ENCODE measurements around the gene MT3. TPM values are rescaled to one million over a fixed set of nuclear protein-coding genes. Genes with fewer than 3 reads are reported as not detected.

The MT3 gene
- total RNA-seq, 1 donor from 2014 or later: not detected

DNA sequence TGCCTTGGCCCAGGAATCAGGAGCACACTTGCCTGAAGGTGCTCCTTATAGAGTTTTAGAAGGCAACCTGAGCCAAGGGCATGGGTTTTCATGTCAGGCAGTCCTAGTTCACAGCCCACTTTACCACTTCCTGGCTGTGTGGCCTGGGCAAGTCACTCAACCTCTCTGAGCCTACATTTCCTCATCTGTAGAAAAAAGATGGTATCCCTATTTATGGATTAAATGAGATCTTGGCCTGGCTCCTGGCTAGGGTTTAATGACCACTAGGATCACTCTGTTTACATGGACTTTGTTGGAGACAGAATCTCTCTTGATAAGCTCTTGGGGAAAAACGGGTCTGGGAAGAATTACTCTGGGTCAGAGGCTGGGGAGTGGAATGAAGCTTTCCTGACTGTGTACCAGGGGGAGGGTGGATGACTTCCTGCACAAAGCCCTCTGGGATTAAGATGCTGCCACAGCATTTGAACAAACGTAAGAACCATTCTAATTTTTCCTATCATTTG lies 21.3 kb downstream of the MT3 start:
- H3K36me3 Mint-ChIP-seq: no peaks in the 10 kb centered on the region
- H3K27ac Mint-ChIP-seq: no peak overlapping the region
- H3K27me3 Mint-ChIP-seq (ENCODE audit: low read depth): peaks cover 36% of the 10 kb centered on the region
- TF ChIP-seq, protein P1, sequence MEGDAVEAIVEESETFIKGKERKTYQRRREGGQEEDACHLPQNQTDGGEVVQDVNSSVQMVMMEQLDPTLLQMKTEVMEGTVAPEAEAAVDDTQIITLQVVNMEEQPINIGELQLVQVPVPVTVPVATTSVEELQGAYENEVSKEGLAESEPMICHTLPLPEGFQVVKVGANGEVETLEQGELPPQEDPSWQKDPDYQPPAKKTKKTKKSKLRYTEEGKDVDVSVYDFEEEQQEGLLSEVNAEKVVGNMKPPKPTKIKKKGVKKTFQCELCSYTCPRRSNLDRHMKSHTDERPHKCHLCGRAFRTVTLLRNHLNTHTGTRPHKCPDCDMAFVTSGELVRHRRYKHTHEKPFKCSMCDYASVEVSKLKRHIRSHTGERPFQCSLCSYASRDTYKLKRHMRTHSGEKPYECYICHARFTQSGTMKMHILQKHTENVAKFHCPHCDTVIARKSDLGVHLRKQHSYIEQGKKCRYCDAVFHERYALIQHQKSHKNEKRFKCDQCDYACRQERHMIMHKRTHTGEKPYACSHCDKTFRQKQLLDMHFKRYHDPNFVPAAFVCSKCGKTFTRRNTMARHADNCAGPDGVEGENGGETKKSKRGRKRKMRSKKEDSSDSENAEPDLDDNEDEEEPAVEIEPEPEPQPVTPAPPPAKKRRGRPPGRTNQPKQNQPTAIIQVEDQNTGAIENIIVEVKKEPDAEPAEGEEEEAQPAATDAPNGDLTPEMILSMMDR (IDR thresholded peaks at IDR 0.05; ENCODE audit: unreplicated experiment): no peak
- peak overlapping the region; percentile 23 for H3K4me3 Mint-ChIP-seq
- H3K9me3 Mint-ChIP-seq: no peaks in the 10 kb centered on the region
- peaks cover 42% of the 10 kb centered on the region for H3K4me1 Mint-ChIP-seq
- no peak for DNase-seq (ENCODE audit: low spot score in 2 of 2, unreplicated experiment in 2 of 2)

DNA sequence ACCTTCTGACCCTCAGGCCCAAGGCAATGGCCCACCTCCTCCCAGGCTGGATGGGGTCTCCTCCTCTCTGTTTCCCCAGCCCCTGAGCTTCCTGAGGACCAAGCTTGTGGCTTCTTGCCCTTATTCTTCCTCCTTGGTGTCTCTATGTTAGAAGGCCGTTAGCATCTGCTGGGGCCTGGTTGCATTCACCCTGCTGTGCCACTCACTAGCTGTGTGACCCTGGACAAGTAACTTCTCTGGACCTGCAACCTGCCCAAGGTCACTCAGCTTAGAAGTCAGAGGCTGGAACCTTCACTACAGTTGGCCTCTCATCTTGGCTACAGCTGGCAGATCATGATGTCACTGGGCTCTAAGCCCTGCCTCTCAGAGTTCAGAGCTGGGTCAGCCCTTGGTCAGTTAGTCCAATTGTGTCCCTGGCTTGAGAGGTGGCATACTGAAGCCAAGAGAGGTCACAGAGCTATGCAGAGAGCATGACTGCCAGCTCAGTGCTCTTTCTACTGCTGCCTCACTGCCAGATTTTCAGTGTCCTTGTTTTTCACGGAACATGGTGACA lies 22.0 kb downstream of the MT3 start:
- no peaks in the 10 kb centered on the region for H3K36me3 Mint-ChIP-seq
- peaks cover 39% of the 10 kb centered on the region for H3K27me3 Mint-ChIP-seq (ENCODE audit: low read depth)
- H3K4me1 Mint-ChIP-seq: peaks cover 42% of the 10 kb centered on the region
- H3K4me3 Mint-ChIP-seq: no peak overlapping the region
- DNase-seq (ENCODE audit: low spot score in 2 of 2, unreplicated experiment in 2 of 2): no peak
- H3K9me3 Mint-ChIP-seq: no peaks in the 10 kb centered on the region
- no peak overlapping the region for H3K27ac Mint-ChIP-seq
- TF ChIP-seq, protein P1 (IDR thresholded peaks at IDR 0.05; ENCODE audit: unreplicated experiment): no peak

DNA sequence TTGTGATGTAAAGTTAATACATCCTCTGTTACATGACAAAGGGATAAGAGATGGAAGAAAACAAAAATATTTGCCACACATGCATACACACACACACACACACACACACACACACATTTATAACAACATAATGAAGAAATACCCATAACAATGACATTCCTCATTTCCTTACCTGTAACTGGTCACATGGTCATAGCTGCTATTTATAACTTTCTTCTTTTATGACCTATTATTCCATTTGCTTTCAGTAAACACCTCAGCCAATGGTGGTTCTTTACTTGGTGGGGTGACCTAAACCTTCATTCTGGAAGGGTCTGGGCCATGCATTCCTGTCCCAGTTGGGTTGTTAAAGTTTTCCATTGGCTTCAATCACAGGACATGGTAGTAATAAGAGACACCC lies 24.4 kb downstream of the MT3 start:
- TF ChIP-seq, protein P1 (IDR thresholded peaks at IDR 0.05; ENCODE audit: unreplicated experiment): no peak
- Mint-ChIP-seq H3K27ac (no peak overlapping the region), H3K27me3 (ENCODE audit: low read depth) (peaks cover 59% of the 10 kb centered on the region), H3K4me3 (no peak overlapping the region), H3K4me1 (peaks cover 28% of the 10 kb centered on the region), H3K9me3 (no peaks in the 10 kb centered on the region), H3K36me3 (no peaks in the 10 kb centered on the region)
- no peak for DNase-seq (ENCODE audit: low spot score in 2 of 2, unreplicated experiment in 2 of 2)

DNA sequence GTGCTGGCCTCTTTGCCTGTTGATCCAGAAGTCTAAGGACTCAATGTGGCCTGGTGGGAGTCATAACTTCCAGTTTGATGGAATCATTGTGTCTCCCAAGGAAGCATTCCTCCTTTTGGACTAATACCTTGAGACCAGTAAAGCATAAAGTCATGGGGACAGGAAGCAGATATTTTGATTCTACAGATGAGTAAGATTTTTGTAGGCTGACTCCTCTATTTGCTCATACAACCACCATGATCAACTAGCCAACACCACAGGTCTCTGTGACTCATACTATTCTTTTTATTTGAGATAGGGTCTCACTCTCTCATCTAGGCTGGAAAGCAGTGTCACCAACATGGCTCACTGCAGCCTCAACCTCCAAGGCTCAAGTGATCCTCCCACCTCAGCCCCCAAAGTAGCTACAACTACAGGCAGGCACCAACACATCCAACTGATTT lies 25.2 kb downstream of the MT3 start:
- DNase-seq (ENCODE audit: low spot score in 2 of 2, unreplicated experiment in 2 of 2): no peak
- H3K36me3 Mint-ChIP-seq: no peaks in the 10 kb centered on the region
- no peak overlapping the region for H3K4me3 Mint-ChIP-seq
- TF ChIP-seq, protein P1 (IDR thresholded peaks at IDR 0.05; ENCODE audit: unreplicated experiment): no peak
- H3K4me1 Mint-ChIP-seq: peaks cover 19% of the 10 kb centered on the region
- peaks cover 58% of the 10 kb centered on the region for H3K27me3 Mint-ChIP-seq (ENCODE audit: low read depth)
- no peaks in the 10 kb centered on the region for H3K9me3 Mint-ChIP-seq
- no peak overlapping the region for H3K27ac Mint-ChIP-seq

DNA sequence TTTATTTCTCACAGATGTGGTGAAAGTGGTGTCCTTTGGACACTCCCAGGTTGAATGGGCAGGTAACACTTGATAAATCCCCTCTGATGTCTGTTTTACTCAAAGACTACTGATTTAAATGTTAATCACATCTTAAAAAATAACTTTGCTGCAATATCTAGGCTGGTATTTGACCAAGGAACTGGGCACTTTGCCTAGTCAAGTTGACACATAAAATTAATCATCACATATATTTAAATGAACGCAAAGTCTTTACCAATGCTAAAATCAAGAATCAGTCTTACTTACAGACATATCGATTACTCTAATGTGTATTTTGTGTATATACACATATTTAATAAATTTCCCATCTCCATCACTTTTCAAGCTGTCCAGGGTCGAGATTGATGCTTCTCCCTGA lies 26.0 kb downstream of the MT3 start:
- H3K27me3 Mint-ChIP-seq (ENCODE audit: low read depth): peaks cover 60% of the 10 kb centered on the region
- DNase-seq (ENCODE audit: low spot score in 2 of 2, unreplicated experiment in 2 of 2): no peak

More for the DNA sequence above, 26.0 kb downstream of the MT3 start:
- Mint-ChIP-seq H3K36me3 (no peaks in the 10 kb centered on the region), H3K27ac (no peak overlapping the region), H3K4me1 (peaks cover 13% of the 10 kb centered on the region), H3K4me3 (no peak overlapping the region), H3K9me3 (no peaks in the 10 kb centered on the region)
- TF ChIP-seq, protein P1 (IDR thresholded peaks at IDR 0.05; ENCODE audit: unreplicated experiment): no peak
